Measurements from ENCODE around the gene BTBD9.

- TF ChIP-seq CTCF (IDR thresholded peaks at IDR 0.05) (no peak), EZH2 (IDR thresholded peaks at IDR 0.05; ENCODE audit: borderline replicate concordance, insufficient read depth, low read depth, low read length, poor library complexity, severe bottlenecking) (no peak)
These were observed 425.6 kb downstream of the BTBD9 start for GRCh38 chr6:38214159-38214558.

All from B cell (primary cell).